ENCODE data around the gene RNF4.

GRCh38 chr4:2545321-2546013, 76.6 kb downstream of the RNF4 start:
- TF ChIP-seq CTCF (IDR thresholded peaks at IDR 0.05): no peak
- no peak for TF ChIP-seq POLR2A (IDR thresholded peaks at IDR 0.05)
